GM12891 (cell line): ENCODE data around the gene RFPL3.

Experiments
- PAX5 ChIP-seq: IDR thresholded peaks from 2 replicates; pipeline ENCODE4 v1.6.1; 2011; ENCODE audit warnings: low read length, moderate library complexity, mild to moderate bottlenecking; ENCODE audit not compliant: insufficient read depth, severe bottlenecking
- POLR2A ChIP-seq: IDR thresholded peaks from 2 replicates; pipeline ENCODE4 v1.6.1; 2011; ENCODE audit warnings: low read depth, low read length, control low read depth
- POLR2AphosphoS5 ChIP-seq: IDR thresholded peaks from 2 replicates; pipeline ENCODE4 v1.6.1; 2011; ENCODE audit warnings: low read depth, low read length, control low read depth
- SPI1 ChIP-seq: IDR thresholded peaks from 2 replicates; pipeline ENCODE4 v1.6.1; 2011; ENCODE audit warnings: low read depth, low read length, control low read depth
- TAF1 ChIP-seq: IDR thresholded peaks from 2 replicates; pipeline ENCODE4 v1.6.1; 2011; ENCODE audit warnings: low read depth, low read length, control low read depth

DNA sequence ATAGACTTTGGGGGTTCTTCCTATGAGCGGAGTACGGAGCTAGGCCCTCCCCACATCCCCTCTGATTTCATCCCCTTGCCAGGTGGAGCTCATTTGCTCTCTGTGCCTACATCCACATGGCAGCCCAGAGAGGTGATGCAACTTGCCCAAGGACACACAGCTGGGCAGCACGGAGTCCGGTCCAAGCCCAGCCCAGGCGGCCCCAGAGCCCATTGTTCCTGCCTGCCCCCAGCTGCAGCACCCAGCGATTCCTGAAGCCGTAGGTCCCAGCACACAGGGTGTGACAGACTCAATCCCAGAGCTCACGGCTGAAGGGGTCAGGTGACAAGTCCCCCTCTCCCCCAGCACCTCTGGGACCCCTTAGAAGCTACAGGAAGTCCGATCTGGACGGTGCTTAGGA, 22.2 kb upstream of the RFPL3 start:
- no peak for TF ChIP-seq POLR2A
- TF ChIP-seq TAF1: no peak
- no peak for TF ChIP-seq POLR2AphosphoS5
- TF ChIP-seq PAX5: no peak
- no peak for TF ChIP-seq SPI1
